ENCODE measurements around the gene MAN1A2.

The MAN1A2 gene

GRCh38 chr1:117371441-117372151, 4.3 kb downstream of the MAN1A2 start:
- Histone ChIP-seq H3K4me3 (ENCODE audit: low read depth in 1 of 2, low read length in 2 of 2) (peak overlapping the region in 1 of 2 donors; percentile 15), H3K9ac (ENCODE audit: low read depth in 1 of 2, low read length in 2 of 2) (no peak overlapping the region), H3K36me3 (ENCODE audit: control insufficient read depth in 1 of 2, insufficient read depth in 2 of 2, low read length in 2 of 2) (no peaks in the 10 kb centered on the region), H3K4me1 (ENCODE audit: control insufficient read depth in 1 of 2, insufficient read depth in 2 of 2, low read length in 2 of 2) (peaks cover 10 to 29% of the 10 kb centered on the region in 2 donors), H3K27me3 (ENCODE audit: control insufficient read depth in 1 of 2, insufficient read depth in 2 of 2, low read length in 2 of 2) (no peaks in the 10 kb centered on the region), H3K27ac (ENCODE audit: low read depth, low read length) (no peak overlapping the region), H3K9me3 (ENCODE audit: control insufficient read depth in 1 of 2, low read length in 2 of 2) (no peaks in the 10 kb centered on the region)

GRCh38 chr1:117372863-117373412, 5.7 kb downstream of the MAN1A2 start:
- Histone ChIP-seq H3K36me3 (ENCODE audit: control insufficient read depth in 1 of 2, insufficient read depth in 2 of 2, low read length in 2 of 2) (no peaks in the 10 kb centered on the region), H3K9ac (ENCODE audit: low read depth in 1 of 2, low read length in 2 of 2) (no peak overlapping the region), H3K4me3 (ENCODE audit: low read depth in 1 of 2, low read length in 2 of 2) (no peak overlapping the region), H3K4me1 (ENCODE audit: control insufficient read depth in 1 of 2, insufficient read depth in 2 of 2, low read length in 2 of 2) (peaks cover 10 to 29% of the 10 kb centered on the region in 2 donors), H3K9me3 (ENCODE audit: control insufficient read depth in 1 of 2, low read length in 2 of 2) (no peaks in the 10 kb centered on the region), H3K27ac (ENCODE audit: low read depth, low read length) (no peak overlapping the region), H3K27me3 (ENCODE audit: control insufficient read depth in 1 of 2, insufficient read depth in 2 of 2, low read length in 2 of 2) (no peaks in the 10 kb centered on the region)

DNA sequence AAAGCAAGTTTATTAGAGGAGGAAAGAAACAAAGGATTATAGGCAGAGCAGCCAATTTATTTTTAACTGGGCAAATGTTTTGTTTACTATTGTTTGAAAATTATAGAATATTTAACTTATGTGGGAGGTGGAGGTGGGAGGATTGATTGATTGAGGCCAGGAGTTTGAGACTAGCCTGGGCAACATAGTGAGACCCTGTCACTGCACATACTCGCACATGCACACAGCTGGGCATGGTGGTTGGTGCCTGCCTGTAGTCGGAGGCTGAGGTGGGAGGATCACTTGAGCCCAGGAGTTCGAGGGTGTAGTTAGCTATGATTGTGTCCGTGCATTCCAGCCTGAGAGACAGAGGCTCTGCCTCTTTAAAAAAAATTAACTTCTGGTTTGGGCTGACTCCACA, 6.7 kb downstream of the MAN1A2 start:
- no peaks in the 10 kb centered on the region for H3K9me3 ChIP-seq (ENCODE audit: control insufficient read depth in 1 of 2, low read length in 2 of 2)
- no peaks in the 10 kb centered on the region for H3K27me3 ChIP-seq (ENCODE audit: control insufficient read depth in 1 of 2, insufficient read depth in 2 of 2, low read length in 2 of 2)
- no peak overlapping the region for H3K4me3 ChIP-seq (ENCODE audit: low read depth in 1 of 2, low read length in 2 of 2)
- no peaks in the 10 kb centered on the region for H3K36me3 ChIP-seq (ENCODE audit: control insufficient read depth in 1 of 2, insufficient read depth in 2 of 2, low read length in 2 of 2)
- no peak overlapping the region for H3K27ac ChIP-seq (ENCODE audit: low read depth, low read length)
- no peak overlapping the region for H3K9ac ChIP-seq (ENCODE audit: low read depth in 1 of 2, low read length in 2 of 2)
- peaks cover 10 to 29% of the 10 kb centered on the region in 2 donors for H3K4me1 ChIP-seq (ENCODE audit: control insufficient read depth in 1 of 2, insufficient read depth in 2 of 2, low read length in 2 of 2)

DNA sequence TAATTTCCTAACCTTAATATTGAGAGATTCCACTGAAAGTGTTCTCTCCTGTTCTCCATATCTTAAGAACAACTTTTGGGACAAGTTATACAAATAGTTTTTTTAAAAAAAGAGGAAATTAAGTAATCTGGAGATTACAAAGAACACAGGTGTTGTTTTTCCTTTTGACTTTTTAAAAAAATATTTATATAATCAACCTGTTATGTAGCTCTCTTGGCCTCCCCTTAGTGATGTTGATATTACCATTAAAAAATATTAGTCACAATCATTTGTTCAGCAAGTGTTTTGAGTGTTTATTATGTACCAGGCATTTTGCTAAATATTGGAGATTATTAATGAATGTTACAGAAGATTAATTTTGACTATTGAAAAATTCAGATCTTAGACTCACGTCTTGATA, 8.1 kb downstream of the MAN1A2 start:
- Histone ChIP-seq H3K9me3 (ENCODE audit: control insufficient read depth in 1 of 2, low read length in 2 of 2) (no peaks in the 10 kb centered on the region), H3K27me3 (ENCODE audit: control insufficient read depth in 1 of 2, insufficient read depth in 2 of 2, low read length in 2 of 2) (no peaks in the 10 kb centered on the region), H3K9ac (ENCODE audit: low read depth in 1 of 2, low read length in 2 of 2) (no peak overlapping the region), H3K4me3 (ENCODE audit: low read depth in 1 of 2, low read length in 2 of 2) (no peak overlapping the region), H3K27ac (ENCODE audit: low read depth, low read length) (no peak overlapping the region), H3K4me1 (ENCODE audit: control insufficient read depth in 1 of 2, insufficient read depth in 2 of 2, low read length in 2 of 2) (peaks cover 0 to 20% of the 10 kb centered on the region in 2 donors), H3K36me3 (ENCODE audit: control insufficient read depth in 1 of 2, insufficient read depth in 2 of 2, low read length in 2 of 2) (no peaks in the 10 kb centered on the region)

DNA sequence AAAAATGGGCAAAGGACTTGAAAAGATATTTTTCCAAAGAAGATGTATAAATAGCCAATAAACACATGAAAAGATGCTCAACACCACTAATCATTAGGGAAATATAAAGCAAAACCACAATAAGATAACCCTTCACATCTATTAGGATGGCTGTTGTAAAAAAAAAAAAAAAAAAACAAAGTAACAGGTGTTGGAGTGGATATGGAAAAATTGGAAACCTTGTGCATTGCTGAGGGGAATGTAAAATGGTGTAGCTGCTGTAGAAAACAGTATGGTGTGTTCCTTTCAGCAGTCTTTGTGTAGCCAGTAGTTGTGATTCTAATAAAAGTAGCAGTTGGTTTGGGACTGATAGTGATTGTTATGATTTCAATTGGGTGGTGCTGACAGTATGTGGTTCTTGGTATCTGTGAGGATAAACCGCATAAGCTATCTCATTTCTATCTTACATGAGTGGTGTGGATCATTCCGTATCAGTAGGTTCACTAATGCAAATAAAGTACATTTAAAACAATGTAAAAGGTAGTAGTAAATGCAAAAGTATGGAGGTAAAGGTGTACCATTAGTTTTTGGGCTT, 19.9 kb downstream of the MAN1A2 start:
- no peak overlapping the region for H3K9ac ChIP-seq (ENCODE audit: low read depth in 1 of 2, low read length in 2 of 2)
- no peaks in the 10 kb centered on the region for H3K36me3 ChIP-seq (ENCODE audit: control insufficient read depth in 1 of 2, insufficient read depth in 2 of 2, low read length in 2 of 2)
- no peak overlapping the region for H3K4me3 ChIP-seq (ENCODE audit: low read depth in 1 of 2, low read length in 2 of 2)
- no peaks in the 10 kb centered on the region for H3K27me3 ChIP-seq (ENCODE audit: control insufficient read depth in 1 of 2, insufficient read depth in 2 of 2, low read length in 2 of 2)
- no peak overlapping the region for H3K27ac ChIP-seq (ENCODE audit: low read depth, low read length)
- peaks cover 0 to 20% of the 10 kb centered on the region in 2 donors for H3K4me1 ChIP-seq (ENCODE audit: control insufficient read depth in 1 of 2, insufficient read depth in 2 of 2, low read length in 2 of 2)
- peaks cover 7% of the 10 kb centered on the region in 2 donors for H3K9me3 ChIP-seq (ENCODE audit: control insufficient read depth in 1 of 2, low read length in 2 of 2)

DNA sequence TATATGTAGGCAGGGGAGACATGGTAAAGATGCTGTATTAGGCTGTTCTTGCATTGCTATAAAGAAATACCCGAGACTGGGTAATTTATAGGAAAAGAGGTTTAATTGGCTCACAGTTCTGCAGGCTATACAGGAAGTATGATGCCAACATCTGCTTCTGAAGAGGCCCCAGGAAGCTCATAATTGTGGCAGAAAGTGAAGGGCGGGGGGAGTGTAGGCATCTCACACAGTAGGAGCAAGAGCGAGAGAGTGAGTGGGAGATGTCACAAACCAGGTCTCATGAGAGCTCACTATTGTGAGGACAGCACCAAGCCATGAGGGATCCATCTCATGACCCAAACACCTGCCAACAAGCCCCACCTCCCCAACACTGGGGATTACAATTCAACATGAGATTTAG, 21.1 kb downstream of the MAN1A2 start:
- peaks cover 0 to 26% of the 10 kb centered on the region in 2 donors for H3K4me1 ChIP-seq (ENCODE audit: control insufficient read depth in 1 of 2, insufficient read depth in 2 of 2, low read length in 2 of 2)

GRCh38 chr1:117389284-117389683, 22.0 kb downstream of the MAN1A2 start:
- Histone ChIP-seq H3K36me3 (ENCODE audit: control insufficient read depth in 1 of 2, insufficient read depth in 2 of 2, low read length in 2 of 2) (no peaks in the 10 kb centered on the region), H3K9me3 (ENCODE audit: control insufficient read depth in 1 of 2, low read length in 2 of 2) (no peaks in the 10 kb centered on the region), H3K9ac (ENCODE audit: low read depth in 1 of 2, low read length in 2 of 2) (no peak overlapping the region), H3K27me3 (ENCODE audit: control insufficient read depth in 1 of 2, insufficient read depth in 2 of 2, low read length in 2 of 2) (no peaks in the 10 kb centered on the region), H3K4me1 (ENCODE audit: control insufficient read depth in 1 of 2, insufficient read depth in 2 of 2, low read length in 2 of 2) (peaks cover 0 to 26% of the 10 kb centered on the region in 2 donors), H3K27ac (ENCODE audit: low read depth, low read length) (no peak overlapping the region), H3K4me3 (ENCODE audit: low read depth in 1 of 2, low read length in 2 of 2) (no peak overlapping the region)

More for the DNA sequence above, 21.1 kb downstream of the MAN1A2 start:
- Histone ChIP-seq H3K27ac (ENCODE audit: low read depth, low read length) (no peak overlapping the region), H3K36me3 (ENCODE audit: control insufficient read depth in 1 of 2, insufficient read depth in 2 of 2, low read length in 2 of 2) (no peaks in the 10 kb centered on the region), H3K9me3 (ENCODE audit: control insufficient read depth in 1 of 2, low read length in 2 of 2) (peaks cover under 1 to 2% of the 10 kb centered on the region in 2 donors), H3K4me3 (ENCODE audit: low read depth in 1 of 2, low read length in 2 of 2) (no peak overlapping the region), H3K27me3 (ENCODE audit: control insufficient read depth in 1 of 2, insufficient read depth in 2 of 2, low read length in 2 of 2) (no peaks in the 10 kb centered on the region), H3K9ac (ENCODE audit: low read depth in 1 of 2, low read length in 2 of 2) (no peak overlapping the region)

- Histone ChIP-seq H3K27ac (ENCODE audit: low read depth, low read length) (no peak overlapping the region), H3K4me3 (ENCODE audit: low read depth in 1 of 2, low read length in 2 of 2) (no peak overlapping the region), H3K27me3 (ENCODE audit: control insufficient read depth in 1 of 2, insufficient read depth in 2 of 2, low read length in 2 of 2) (no peaks in the 10 kb centered on the region), H3K9me3 (ENCODE audit: control insufficient read depth in 1 of 2, low read length in 2 of 2) (no peaks in the 10 kb centered on the region), H3K9ac (ENCODE audit: low read depth in 1 of 2, low read length in 2 of 2) (no peak overlapping the region), H3K36me3 (ENCODE audit: control insufficient read depth in 1 of 2, insufficient read depth in 2 of 2, low read length in 2 of 2) (no peaks in the 10 kb centered on the region), H3K4me1 (ENCODE audit: control insufficient read depth in 1 of 2, insufficient read depth in 2 of 2, low read length in 2 of 2) (peaks cover 0 to 26% of the 10 kb centered on the region in 2 donors)
Observed at GRCh38 chr1:117389779-117390178, 22.5 kb downstream of the MAN1A2 start.

DNA sequence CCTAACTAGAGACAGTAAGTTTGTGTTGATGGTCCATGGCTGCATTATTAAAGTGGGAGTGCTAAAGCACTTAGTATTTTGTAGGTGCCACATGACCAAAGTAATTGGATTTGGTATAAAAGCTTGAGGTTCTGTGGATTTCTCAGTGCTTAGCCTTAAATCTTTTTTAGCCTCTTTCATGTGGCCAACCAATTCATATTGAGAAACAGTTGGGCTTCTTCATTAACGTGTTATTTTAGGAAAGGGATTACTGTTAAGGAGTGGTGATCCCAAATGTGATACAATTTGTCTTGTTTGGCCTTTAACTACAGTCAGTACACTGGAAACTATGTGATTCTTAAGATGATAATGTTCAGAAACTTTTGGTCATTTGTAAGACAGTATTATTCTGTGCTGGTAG, 25.5 kb downstream of the MAN1A2 start:
- Histone ChIP-seq H3K36me3 (ENCODE audit: control insufficient read depth in 1 of 2, insufficient read depth in 2 of 2, low read length in 2 of 2) (no peaks in the 10 kb centered on the region), H3K27ac (ENCODE audit: low read depth, low read length) (no peak overlapping the region), H3K9me3 (ENCODE audit: control insufficient read depth in 1 of 2, low read length in 2 of 2) (no peaks in the 10 kb centered on the region), H3K4me1 (ENCODE audit: control insufficient read depth in 1 of 2, insufficient read depth in 2 of 2, low read length in 2 of 2) (peaks cover 0 to 18% of the 10 kb centered on the region in 2 donors), H3K4me3 (ENCODE audit: low read depth in 1 of 2, low read length in 2 of 2) (no peak overlapping the region), H3K27me3 (ENCODE audit: control insufficient read depth in 1 of 2, insufficient read depth in 2 of 2, low read length in 2 of 2) (no peaks in the 10 kb centered on the region), H3K9ac (ENCODE audit: low read depth in 1 of 2, low read length in 2 of 2) (no peak overlapping the region)

DNA sequence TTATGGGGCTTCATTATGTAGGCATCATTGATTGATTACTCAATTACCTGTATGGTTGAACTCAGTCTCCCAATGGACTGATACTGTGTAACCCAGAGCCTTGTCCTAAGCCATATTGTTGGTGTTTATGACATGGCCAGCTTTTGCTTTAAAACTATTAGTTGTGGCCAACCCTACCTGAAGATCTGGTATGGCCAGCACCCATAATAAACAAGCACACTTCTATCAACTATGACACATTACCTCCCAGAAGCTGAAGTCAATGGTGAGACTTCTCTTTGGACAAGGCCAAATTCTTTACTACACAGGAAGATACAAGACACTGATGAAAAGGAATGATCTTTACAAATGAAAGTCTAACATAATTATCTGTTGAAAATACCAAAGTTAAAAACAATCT, 28.8 kb downstream of the MAN1A2 start:
- H3K4me3 ChIP-seq (ENCODE audit: low read depth in 1 of 2, low read length in 2 of 2), result no peak overlapping the region
- no peaks in the 10 kb centered on the region for H3K9me3 ChIP-seq (ENCODE audit: control insufficient read depth in 1 of 2, low read length in 2 of 2)
- H3K27ac ChIP-seq (ENCODE audit: low read depth, low read length), result no peak overlapping the region
- H3K27me3 ChIP-seq (ENCODE audit: control insufficient read depth in 1 of 2, insufficient read depth in 2 of 2, low read length in 2 of 2), result no peaks in the 10 kb centered on the region
- H3K9ac ChIP-seq (ENCODE audit: low read depth in 1 of 2, low read length in 2 of 2), result no peak overlapping the region
- H3K36me3 ChIP-seq (ENCODE audit: control insufficient read depth in 1 of 2, insufficient read depth in 2 of 2, low read length in 2 of 2), result no peaks in the 10 kb centered on the region
- H3K4me1 ChIP-seq (ENCODE audit: control insufficient read depth in 1 of 2, insufficient read depth in 2 of 2, low read length in 2 of 2), result peaks cover 0 to 13% of the 10 kb centered on the region in 2 donors

Measured in duodenal mucosa (tissue), 2 donors.